ENCODE measurements around the gene PDHA1.

The PDHA1 gene

DNA sequence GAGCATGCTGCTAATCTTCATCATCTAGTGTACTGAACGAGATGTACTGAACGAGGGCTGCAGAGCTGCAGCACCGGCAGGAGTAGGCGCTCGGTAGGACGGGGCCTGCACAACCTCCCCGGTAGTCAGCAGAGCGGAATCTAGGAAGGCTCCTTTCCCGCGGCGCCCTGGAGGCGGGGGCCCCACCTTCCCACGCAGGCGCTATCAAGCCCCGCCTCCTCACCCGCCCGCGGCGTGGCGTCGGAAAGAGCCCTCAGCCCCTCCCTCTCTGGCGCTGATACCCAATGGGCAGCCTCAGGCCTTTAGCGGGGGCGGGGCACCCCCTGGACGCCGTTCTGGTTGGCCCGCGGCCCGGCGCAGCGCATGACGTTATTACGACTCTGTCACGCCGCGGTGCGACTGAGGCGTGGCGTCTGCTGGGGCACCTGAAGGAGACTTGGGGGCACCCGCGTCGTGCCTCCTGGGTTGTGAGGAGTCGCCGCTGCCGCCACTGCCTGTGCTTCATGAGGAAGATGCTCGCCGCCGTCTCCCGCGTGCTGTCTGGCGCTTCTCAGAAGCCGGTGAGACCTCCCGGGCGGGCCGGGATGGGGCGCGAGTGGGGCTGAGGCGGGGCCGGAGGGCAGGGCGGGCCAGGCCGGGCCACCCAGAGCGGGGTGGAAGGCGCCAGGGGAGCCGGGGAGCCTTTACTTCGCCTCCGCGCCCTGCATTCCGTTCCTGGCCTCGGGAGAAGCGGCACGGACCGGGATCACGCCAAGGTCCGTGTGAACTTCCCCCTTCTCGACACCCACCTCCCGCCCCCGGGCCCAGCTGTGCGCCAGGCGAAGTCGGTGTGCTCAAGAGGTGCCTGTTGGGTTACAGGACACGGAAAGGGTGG, at the start of gene PDHA1:
PDHA1 (plus strand) TSS at position 393 of the 874 bp plus-strand sequence; CDS start at position 504, 111 bp downstream.
- Histone ChIP-seq H3K4me3 (ENCODE audit: low read length) (peak within 1 kb of the TSS; percentile 60), H3K27me3 (ENCODE audit: control insufficient read depth, insufficient read depth, low read length) (no peaks in the 10 kb centered on the region), H3K4me1 (ENCODE audit: control insufficient read depth, insufficient read depth, low read length) (no peaks in the 10 kb centered on the region), H3K36me3 (ENCODE audit: control insufficient read depth, insufficient read depth, low read length) (no peaks in the 10 kb centered on the region), H3K9ac (ENCODE audit: low read length) (peak within 1 kb of the TSS; percentile 79), H3K9me3 (ENCODE audit: control insufficient read depth, low read length) (no peaks in the 10 kb centered on the region)

DNA sequence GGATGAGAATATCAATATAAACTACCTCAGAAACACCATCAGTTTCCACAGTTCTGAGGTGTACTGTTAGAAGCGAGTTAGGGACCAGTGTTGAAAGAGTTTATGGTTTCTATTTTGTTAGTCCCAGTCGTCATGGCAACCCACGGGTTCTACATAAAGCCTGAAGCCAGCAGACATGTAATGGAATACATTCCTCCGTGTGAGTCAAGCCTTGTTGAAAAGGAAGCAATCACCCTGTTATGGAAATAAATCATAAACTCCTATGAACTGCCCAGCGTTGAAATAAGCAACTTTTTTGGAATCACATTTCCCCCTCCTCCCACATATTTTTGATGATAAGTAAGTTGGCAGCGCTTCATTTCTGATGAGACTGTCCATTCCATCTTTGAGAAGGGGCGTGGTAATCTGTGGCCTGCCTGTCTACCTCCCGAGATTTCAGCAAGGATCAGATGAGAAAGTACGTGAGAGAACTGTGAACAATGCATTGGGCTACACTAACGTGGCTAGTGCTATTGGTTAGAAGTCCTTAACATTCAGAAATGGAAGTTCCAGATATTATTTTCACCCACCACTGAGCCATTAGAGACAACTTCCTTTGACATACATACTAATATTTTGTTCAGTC, 40.4 kb upstream of the PDHA1 start:
- Histone ChIP-seq H3K4me3 (ENCODE audit: low read length) (no peak overlapping the region), H3K27me3 (ENCODE audit: control insufficient read depth, insufficient read depth, low read length) (no peaks in the 10 kb centered on the region), H3K4me1 (ENCODE audit: control insufficient read depth, insufficient read depth, low read length) (peaks cover 3% of the 10 kb centered on the region), H3K36me3 (ENCODE audit: control insufficient read depth, insufficient read depth, low read length) (no peaks in the 10 kb centered on the region), H3K9ac (ENCODE audit: low read length) (no peak overlapping the region), H3K9me3 (ENCODE audit: control insufficient read depth, low read length) (no peaks in the 10 kb centered on the region)

DNA sequence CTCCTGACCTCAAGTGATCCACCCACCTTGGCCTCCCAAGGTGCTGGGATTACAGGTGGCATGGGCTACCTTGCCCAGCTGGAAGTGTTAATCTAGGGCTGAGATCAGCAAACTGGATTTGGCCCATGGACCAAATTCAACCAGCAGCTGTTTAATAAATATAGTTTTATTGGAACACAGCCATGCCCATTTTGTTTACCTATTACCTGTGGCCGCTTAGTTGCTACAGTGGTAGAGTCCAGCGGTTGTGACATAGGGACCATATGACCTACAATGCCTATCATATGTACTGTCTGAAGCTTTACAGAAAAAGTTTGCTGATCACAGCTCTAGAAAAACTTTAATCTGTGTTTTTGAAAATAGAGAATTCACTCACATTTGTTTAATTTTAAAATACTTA, 17.2 kb upstream of the PDHA1 start:
- Histone ChIP-seq H3K4me3 (ENCODE audit: low read length) (no peak overlapping the region), H3K9ac (ENCODE audit: low read length) (no peak overlapping the region), H3K4me1 (ENCODE audit: control insufficient read depth, insufficient read depth, low read length) (no peaks in the 10 kb centered on the region), H3K36me3 (ENCODE audit: control insufficient read depth, insufficient read depth, low read length) (no peaks in the 10 kb centered on the region), H3K9me3 (ENCODE audit: control insufficient read depth, low read length) (no peaks in the 10 kb centered on the region), H3K27me3 (ENCODE audit: control insufficient read depth, insufficient read depth, low read length) (no peaks in the 10 kb centered on the region)

DNA sequence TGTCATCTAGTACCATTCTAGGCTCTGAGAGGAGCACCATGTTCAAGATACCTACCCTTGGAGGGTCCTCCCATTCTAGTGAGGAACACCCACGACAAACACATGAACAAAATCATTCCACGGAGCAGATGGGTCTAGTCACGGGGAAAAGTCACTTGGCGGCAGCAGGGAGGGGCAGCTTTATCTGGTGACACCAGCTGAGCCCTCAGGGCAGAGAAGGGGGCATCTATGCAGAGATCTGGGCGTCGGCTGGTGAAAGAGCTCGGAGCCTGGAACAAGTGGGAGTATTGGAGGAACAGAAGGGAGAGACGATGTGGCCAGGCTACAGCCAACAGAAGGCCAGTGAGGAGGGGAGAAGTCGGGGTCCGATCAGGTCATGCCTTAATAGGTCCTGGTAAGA, 11.9 kb upstream of the PDHA1 start:
- no peaks in the 10 kb centered on the region for H3K36me3 ChIP-seq (ENCODE audit: control insufficient read depth, insufficient read depth, low read length)
- H3K9me3 ChIP-seq (ENCODE audit: control insufficient read depth, low read length): no peaks in the 10 kb centered on the region
- no peak overlapping the region for H3K4me3 ChIP-seq (ENCODE audit: low read length)
- no peaks in the 10 kb centered on the region for H3K4me1 ChIP-seq (ENCODE audit: control insufficient read depth, insufficient read depth, low read length)
- H3K9ac ChIP-seq (ENCODE audit: low read length): no peak overlapping the region
- no peaks in the 10 kb centered on the region for H3K27me3 ChIP-seq (ENCODE audit: control insufficient read depth, insufficient read depth, low read length)

DNA sequence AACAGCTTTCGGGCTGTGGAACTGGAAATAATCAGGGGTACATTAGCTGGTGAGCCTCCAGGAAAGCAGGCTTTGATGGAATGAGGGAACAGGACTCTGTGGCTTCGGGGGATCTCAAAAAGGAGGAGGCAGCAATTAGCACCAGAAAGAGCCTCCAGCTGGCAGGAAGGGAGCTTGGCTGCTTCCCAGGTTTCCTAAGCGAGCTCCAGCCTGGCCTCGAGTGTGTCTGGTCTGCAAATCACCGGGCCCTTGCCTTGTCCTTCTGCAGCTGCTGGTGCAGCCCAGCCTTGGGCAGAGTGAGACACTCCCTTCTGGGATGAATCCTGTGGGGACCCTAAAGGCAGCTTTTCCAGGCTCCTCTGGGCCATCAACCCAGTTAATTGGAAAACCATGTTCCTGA, 10.7 kb upstream of the PDHA1 start:
- Histone ChIP-seq H3K36me3 (ENCODE audit: control insufficient read depth, insufficient read depth, low read length) (no peaks in the 10 kb centered on the region), H3K4me3 (ENCODE audit: low read length) (no peak overlapping the region), H3K4me1 (ENCODE audit: control insufficient read depth, insufficient read depth, low read length) (no peaks in the 10 kb centered on the region), H3K9me3 (ENCODE audit: control insufficient read depth, low read length) (no peaks in the 10 kb centered on the region), H3K27me3 (ENCODE audit: control insufficient read depth, insufficient read depth, low read length) (no peaks in the 10 kb centered on the region), H3K9ac (ENCODE audit: low read length) (no peak overlapping the region)

DNA sequence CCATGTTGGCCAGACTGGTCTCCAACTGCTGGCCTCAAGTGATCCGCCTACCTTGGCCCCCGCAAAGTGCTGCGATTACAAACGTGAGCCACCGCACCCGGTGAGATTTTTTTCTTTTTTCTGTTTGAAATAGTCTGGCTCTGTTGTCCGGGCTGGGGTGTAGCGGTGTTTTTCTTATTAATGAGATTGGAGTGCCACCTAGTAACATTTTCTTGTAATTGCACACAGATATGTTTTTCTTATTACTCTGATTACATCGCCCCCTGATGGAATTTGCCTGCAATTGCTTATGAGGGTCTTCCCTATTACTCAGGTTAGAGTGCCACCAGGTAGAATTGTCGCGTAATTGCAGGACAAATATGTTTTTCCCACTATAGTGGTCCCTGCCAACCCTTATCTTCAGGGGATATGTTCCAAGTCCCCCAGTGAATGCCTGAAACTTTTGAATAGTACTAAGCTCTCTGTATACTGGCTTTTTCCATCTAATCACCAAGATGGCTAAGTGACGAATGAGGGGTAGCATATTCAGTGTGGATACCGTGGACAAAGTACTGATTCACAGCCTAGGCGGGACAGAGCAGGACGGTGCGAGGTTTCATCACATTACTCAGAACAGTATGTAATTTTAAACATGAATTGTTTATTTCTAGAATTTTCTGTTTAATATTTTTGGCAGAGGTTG, 8.6 kb upstream of the PDHA1 start:
- H3K9me3 ChIP-seq (ENCODE audit: control insufficient read depth, low read length): no peaks in the 10 kb centered on the region
- no peaks in the 10 kb centered on the region for H3K36me3 ChIP-seq (ENCODE audit: control insufficient read depth, insufficient read depth, low read length)
- no peaks in the 10 kb centered on the region for H3K27me3 ChIP-seq (ENCODE audit: control insufficient read depth, insufficient read depth, low read length)
- H3K9ac ChIP-seq (ENCODE audit: low read length): no peak overlapping the region
- no peaks in the 10 kb centered on the region for H3K4me1 ChIP-seq (ENCODE audit: control insufficient read depth, insufficient read depth, low read length)
- H3K4me3 ChIP-seq (ENCODE audit: low read length): no peak overlapping the region

DNA sequence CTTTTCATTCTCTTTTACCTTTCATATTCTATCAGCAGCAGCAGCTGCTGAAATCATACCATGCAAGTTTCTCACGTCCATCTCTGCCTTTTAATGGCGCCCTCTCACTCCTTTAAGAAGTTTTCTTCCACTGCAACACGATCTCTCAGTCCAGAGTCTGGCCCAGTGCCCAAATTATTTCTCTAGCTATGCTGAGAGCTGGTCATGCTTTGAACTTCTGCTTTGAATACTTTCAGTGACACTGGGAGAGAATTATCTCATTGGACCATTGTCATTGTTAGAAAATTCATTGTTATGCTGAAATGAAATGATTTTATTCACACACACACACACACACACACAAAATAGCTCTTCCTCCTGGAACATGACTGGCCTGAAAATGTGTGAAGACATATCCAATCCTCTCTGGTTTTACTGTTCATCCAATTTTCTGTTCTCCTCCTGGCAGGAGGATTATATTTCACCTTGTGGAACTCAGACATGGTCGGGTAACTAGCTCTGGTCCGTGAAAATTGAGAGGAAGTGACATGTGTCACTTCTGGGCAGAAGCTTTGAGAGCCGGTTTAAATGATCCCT, 1.3 kb upstream of the PDHA1 start:
- H3K27me3 ChIP-seq (ENCODE audit: control insufficient read depth, insufficient read depth, low read length): no peaks in the 10 kb centered on the region

DNA sequence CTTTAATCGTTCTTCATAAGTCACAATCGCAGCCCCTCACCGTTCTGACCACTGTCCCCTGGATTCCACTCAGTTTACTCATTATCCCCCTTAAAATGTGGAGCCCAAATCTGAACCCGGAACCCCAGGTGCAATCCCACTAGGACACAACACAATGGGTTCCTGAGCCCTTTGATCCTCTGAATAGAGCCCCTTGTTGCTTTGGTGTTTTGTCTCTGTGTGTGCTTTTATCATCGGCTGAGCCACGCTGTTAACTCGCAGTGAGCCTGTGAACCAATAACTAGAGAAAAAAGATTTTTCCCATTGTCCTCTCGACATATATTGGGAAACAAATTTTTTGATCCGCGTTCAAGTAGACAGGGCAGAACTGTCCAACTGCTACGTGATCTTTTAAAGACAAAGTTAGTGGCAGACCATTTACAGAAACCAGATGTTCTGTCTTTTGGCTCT, 617 bp upstream of the PDHA1 start:
- Histone ChIP-seq H3K36me3 (ENCODE audit: control insufficient read depth, insufficient read depth, low read length) (no peaks in the 10 kb centered on the region), H3K27me3 (ENCODE audit: control insufficient read depth, insufficient read depth, low read length) (no peaks in the 10 kb centered on the region), H3K9me3 (ENCODE audit: control insufficient read depth, low read length) (no peaks in the 10 kb centered on the region), H3K9ac (ENCODE audit: low read length) (peak overlapping the region; percentile 0), H3K4me3 (ENCODE audit: low read length) (peak overlapping the region; percentile 17), H3K4me1 (ENCODE audit: control insufficient read depth, insufficient read depth, low read length) (no peaks in the 10 kb centered on the region)

More for the DNA sequence above, 1.3 kb upstream of the PDHA1 start:
- Histone ChIP-seq H3K9me3 (ENCODE audit: control insufficient read depth, low read length) (no peaks in the 10 kb centered on the region), H3K4me3 (ENCODE audit: low read length) (no peak overlapping the region), H3K36me3 (ENCODE audit: control insufficient read depth, insufficient read depth, low read length) (no peaks in the 10 kb centered on the region), H3K9ac (ENCODE audit: low read length) (no peak overlapping the region), H3K4me1 (ENCODE audit: control insufficient read depth, insufficient read depth, low read length) (no peaks in the 10 kb centered on the region)

DNA sequence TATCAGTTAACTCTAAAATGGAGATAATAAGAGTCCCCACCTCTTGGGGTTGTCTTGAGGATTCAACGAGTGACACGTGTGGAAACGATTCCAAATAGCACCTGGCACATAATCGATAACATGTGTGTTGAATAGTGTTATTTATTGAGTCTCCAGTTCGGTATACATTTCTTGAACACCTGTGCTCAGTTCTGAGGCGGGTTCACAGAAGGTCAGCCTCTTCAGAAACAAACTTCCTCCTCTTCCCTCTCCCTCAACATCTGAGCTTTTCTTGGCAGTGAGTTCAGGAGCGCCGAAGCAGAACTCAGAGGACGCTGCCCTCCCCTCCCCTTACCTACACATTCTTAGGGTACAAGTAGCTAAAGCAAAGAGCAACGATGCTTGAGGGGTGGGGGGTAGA, 934 bp downstream of the PDHA1 start:
- Histone ChIP-seq H3K9me3 (ENCODE audit: control insufficient read depth, low read length) (no peaks in the 10 kb centered on the region), H3K27me3 (ENCODE audit: control insufficient read depth, insufficient read depth, low read length) (no peaks in the 10 kb centered on the region), H3K9ac (ENCODE audit: low read length) (peak overlapping the region; percentile 79), H3K4me1 (ENCODE audit: control insufficient read depth, insufficient read depth, low read length) (no peaks in the 10 kb centered on the region), H3K4me3 (ENCODE audit: low read length) (peak overlapping the region; percentile 60), H3K36me3 (ENCODE audit: control insufficient read depth, insufficient read depth, low read length) (no peaks in the 10 kb centered on the region)

DNA sequence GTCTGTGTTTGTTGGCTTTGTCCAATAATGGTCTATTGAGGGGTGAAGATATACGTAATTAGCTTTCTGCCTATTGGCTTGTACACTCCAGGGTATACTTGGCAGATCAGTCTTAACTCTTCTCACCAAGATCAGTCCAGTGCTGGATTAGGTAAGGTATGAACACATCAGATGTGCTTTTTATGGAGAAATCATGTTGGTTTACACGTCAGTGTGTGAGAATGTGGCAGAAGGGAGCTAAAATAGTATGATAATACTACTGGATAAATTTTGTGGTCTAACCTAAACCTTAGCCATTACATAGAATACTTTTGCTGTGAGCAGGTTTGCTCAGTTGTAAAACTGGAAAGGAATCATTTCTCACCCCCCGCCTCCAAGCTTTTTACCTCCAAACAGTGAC, 4.2 kb downstream of the PDHA1 start:
- H3K9ac ChIP-seq (ENCODE audit: low read length): no peak overlapping the region
- H3K4me3 ChIP-seq (ENCODE audit: low read length): no peak overlapping the region
- no peaks in the 10 kb centered on the region for H3K9me3 ChIP-seq (ENCODE audit: control insufficient read depth, low read length)
- no peaks in the 10 kb centered on the region for H3K36me3 ChIP-seq (ENCODE audit: control insufficient read depth, insufficient read depth, low read length)
- no peaks in the 10 kb centered on the region for H3K4me1 ChIP-seq (ENCODE audit: control insufficient read depth, insufficient read depth, low read length)
- no peaks in the 10 kb centered on the region for H3K27me3 ChIP-seq (ENCODE audit: control insufficient read depth, insufficient read depth, low read length)

DNA sequence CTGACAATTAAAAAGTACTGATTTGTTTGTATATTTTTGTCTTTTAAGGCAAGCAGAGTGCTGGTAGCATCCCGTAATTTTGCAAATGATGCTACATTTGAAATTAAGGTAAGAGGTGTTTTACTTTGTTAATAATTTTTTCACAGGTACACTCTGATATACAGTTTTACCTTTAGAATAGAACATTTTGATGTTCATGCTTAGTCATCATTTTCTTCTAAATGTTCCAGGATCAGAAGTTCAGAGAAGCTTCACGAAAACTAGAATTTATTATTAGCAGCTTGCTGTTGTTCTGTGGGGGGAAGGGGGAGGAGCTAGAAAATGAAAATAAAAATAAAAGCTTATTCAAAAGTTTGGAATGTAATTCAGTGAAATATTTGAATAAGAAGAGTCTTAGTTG, 5.5 kb downstream of the PDHA1 start:
- Histone ChIP-seq H3K9me3 (ENCODE audit: control insufficient read depth, low read length) (no peaks in the 10 kb centered on the region), H3K4me1 (ENCODE audit: control insufficient read depth, insufficient read depth, low read length) (no peaks in the 10 kb centered on the region), H3K36me3 (ENCODE audit: control insufficient read depth, insufficient read depth, low read length) (no peaks in the 10 kb centered on the region), H3K4me3 (ENCODE audit: low read length) (no peak overlapping the region), H3K9ac (ENCODE audit: low read length) (no peak overlapping the region), H3K27me3 (ENCODE audit: control insufficient read depth, insufficient read depth, low read length) (no peaks in the 10 kb centered on the region)

DNA sequence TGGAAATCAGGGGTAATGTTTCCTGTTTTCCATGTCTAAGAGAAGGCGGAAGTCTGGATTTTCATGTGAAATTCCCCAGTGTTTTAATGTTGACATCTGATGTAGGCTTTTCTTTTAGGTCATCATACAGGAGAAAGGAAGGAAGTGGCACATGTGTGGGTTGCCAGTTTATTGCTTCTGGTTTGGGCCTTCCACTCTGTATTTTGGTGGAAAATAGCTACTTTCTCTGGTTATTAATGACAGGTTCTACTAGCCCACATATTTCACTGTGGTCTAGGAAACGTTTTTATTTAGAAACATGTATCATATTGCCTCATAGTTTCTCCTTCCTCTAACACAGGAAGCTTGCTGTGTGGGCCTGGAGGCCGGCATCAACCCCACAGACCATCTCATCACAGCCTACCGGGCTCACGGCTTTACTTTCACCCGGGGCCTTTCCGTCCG, 7.2 kb downstream of the PDHA1 start:
- H3K4me1 ChIP-seq (ENCODE audit: control insufficient read depth, insufficient read depth, low read length): no peaks in the 10 kb centered on the region
- H3K36me3 ChIP-seq (ENCODE audit: control insufficient read depth, insufficient read depth, low read length): no peaks in the 10 kb centered on the region
- no peak overlapping the region for H3K4me3 ChIP-seq (ENCODE audit: low read length)
- H3K9me3 ChIP-seq (ENCODE audit: control insufficient read depth, low read length): no peaks in the 10 kb centered on the region
- no peak overlapping the region for H3K9ac ChIP-seq (ENCODE audit: low read length)
- no peaks in the 10 kb centered on the region for H3K27me3 ChIP-seq (ENCODE audit: control insufficient read depth, insufficient read depth, low read length)

Data from mucosa of stomach (tissue), 1 donor.